Myocyte (in vitro differentiated cells): ENCODE results near the gene RASAL3. TPM values are rescaled to one million over a fixed set of nuclear protein-coding genes. Genes with fewer than 3 reads are reported as not detected.
"Not testable (repeated sequence)": the region's sequence is repeated elsewhere in the genome, so short reads cannot be mapped to it uniquely, and the experiment has no call there.

Source experiments
- DNase-seq: peaks from one replicate; pipeline ENCODE4 v3.0.0-alpha.2; 2012; ENCODE audit warnings: low read depth
- polyA plus RNA-seq: library from polyadenylated mRNA; unstranded; fragments of >200 nt; gene quantifications from one replicate; pipeline ENCODE4 v1.2.1, GENCODE V29; 2012; ENCODE audit warnings: missing spikeins
- total RNA-seq: library from RNA; depleted of rRNA; stranded (reverse); fragments of >200 nt; gene quantifications from 2 replicates; pipeline ENCODE4 v1.2.3, GENCODE V29; 2014

The RASAL3 gene
- not detected in 2 replicates for total RNA-seq
- polyA plus RNA-seq = 0.06 TPM

GRCh38 chr19:15464394-15465385 is at the start of gene RASAL3:
RASAL3 (minus strand) TSS chr19:15464544; CDS start chr19:15464358, 186 bp downstream.
- no peak for DNase-seq

DNA sequence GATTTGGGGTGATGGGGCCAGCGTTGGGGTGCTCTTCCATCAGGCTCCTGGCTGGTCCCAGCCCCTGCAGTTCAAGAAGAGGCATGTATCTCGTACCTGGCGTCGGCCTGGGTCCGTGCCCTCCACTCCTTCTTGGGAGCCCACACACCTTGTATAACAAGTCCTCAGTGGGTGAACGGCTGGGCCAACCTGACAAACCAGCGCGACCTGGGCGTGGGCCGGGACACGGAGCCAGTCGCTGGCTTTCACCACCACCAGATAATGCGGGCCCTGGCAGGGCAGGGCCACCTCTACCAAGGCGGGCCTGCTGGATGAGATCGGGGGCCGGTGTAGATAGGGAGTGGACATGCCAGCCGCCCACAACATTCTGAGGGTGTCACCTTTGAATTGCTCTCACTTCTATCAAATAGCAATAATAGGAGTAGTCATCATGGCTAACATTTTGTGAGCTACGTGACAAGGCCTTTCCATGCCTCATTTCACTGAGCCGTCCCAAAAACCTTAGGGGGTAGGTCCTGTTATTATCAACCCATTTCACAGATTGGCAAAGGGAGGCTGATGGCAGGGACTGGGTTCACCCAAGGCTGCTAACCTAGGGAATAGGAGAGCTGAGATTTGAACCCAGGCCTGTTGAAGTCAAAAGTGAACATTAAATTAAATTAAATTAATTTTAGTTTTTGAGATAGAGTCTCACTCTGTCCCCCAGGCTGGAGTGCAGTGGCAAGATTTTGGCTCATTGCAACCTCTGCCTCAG is 47.5 kb upstream of the RASAL3 start:
- no peak for DNase-seq

GRCh38 chr19:15508035-15508710 is 43.8 kb upstream of the RASAL3 start, which contains the start of gene CYP4F22:
CYP4F22 (plus strand) TSS chr19:15508525; CDS start chr19:15525337, 16,812 bp downstream.
- no peak for DNase-seq

- DNase-seq = no peak
Measured at GRCh38 chr19:15507068-15508034, 43.0 kb upstream of the RASAL3 start.

- no peak for DNase-seq
Measured at GRCh38 chr19:15506074-15506571, 41.8 kb upstream of the RASAL3 start.

- no peak for DNase-seq
Measured at GRCh38 chr19:15502264-15502663, 37.9 kb upstream of the RASAL3 start.

DNA sequence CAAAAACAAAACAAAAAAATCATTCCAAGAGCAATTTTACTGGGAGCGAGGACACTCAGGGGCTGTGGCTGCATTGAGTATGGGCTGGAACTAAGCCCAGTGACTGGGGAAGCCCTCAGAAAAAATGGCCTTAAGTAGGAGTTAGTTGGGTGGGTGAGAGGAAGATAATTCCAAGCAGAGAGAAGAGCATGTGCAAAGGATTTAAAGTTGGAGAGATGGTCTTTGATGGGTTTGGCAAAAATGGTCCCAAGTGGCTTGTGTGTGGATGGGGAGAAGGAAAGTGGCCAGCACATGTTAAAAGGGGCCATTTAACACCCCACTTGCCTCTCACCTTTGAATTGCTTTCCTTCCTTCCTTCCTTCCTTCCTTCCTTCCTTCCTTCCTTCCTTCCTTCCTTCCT is 37.3 kb upstream of the RASAL3 start:
- no peak for DNase-seq

DNA sequence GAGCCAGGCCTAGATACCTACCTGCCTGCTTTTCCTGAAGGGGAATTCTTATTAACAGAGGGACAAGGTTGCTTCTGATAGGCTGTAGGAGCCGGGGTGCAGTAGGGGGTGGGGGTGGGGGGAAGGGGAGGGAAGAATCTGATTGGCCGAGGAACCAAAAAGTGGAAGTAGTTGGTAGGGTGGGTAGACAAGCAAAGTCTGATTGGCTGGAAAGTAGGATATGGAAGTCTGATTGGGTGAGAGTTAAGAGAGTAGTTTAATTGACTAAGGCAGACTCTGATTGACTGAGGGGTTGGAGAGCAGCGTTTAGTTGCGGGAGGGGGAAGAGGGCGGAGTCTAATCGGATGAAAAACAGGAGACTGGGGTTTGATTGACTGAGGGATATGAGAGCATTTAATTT is 34.6 kb upstream of the RASAL3 start:
- no peak for DNase-seq

DNA sequence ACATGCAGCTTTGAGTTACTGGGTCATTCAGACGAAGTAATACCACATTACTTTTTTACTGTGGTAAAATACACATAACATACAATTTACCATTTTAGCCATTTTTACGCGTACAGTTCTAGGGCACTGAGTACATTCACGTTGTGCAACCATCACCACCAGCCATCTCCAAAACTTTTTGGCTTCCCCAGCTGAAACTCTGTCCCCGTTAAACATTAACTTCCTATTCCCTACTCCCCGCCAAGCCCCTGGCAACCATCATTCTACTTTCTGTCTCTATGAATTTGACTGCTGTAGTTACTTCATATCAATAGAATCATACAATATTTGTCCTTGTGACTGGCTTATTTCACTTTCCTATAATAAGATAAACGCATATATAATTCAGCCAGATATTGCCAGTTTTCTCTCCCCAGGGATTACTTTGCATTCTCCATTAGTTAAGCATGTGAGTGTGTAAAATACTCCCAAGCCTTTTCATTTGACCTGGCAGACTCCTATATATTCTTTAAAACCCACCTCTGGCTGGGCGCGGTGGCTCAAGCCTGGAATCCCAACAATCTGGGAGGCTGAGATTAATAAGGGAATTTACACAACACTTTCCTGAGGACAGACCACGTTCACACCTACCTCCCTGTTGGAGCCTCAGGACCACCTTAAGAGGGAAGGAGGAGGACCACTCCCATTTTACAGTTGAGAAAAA is 34.0 kb upstream of the RASAL3 start:
- no peak for DNase-seq

GRCh38 chr19:15495151-15495550 is 30.8 kb upstream of the RASAL3 start:
- no peak for DNase-seq

GRCh38 chr19:15488489-15489226 is 24.3 kb upstream of the RASAL3 start:
- no peak for DNase-seq

GRCh38 chr19:15487038-15487437 is 22.7 kb upstream of the RASAL3 start:
- DNase-seq = no peak

GRCh38 chr19:15485768-15486167 is 21.4 kb upstream of the RASAL3 start:
- DNase-seq = not testable (repeated sequence)

- not testable (repeated sequence) for DNase-seq
Measured at GRCh38 chr19:15480996-15481395, 16.7 kb upstream of the RASAL3 start.

DNA sequence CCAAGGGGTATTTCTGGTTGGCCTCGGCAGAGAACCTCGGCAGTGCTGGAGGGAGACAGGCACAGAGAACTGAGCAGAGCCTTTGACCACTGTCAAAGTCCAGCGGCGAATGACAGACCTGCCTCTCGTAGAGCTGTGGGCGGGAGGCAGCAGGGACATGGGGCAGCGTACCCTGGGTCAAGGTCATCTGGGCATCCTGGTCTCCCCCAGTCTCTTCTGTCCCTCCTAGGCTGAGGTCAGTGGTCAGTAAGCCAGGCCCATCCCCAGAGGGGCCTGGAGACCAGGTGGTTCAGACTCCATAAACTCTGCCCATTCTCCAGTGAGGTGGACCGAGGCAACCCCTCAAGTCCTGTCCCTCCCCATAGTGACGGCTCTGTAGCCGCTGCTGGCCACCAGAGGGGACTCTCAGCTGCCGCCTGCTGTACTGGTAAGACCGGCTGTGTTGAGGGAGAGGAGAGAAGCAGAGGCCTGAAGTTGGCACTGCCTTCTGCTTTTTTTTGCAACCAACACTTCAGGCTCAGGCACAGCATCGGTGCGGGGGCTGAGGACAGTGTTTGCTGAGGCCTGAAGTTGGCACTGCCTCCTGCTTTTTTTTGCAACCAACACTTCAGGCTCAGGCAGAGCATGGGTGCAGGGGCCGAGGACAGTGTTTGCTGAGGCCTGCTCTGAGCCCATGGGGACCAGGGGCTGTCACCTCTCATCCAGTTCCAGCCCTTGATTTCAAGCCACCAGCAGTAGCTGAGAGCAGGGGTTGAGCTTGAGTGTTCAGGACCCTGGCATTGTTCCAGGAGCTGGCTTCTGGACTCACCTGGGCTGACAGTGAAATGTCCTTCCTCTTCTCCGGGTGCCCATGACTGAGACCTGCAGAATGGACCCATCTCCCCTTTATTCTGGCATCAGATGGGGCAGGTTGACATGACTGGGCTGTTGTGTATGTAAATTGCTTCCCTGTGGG is 15.3 kb upstream of the RASAL3 start, which contains the start of gene PGLYRP2:
PGLYRP2 (minus strand) TSS at position 111 of the 955 bp plus-strand sequence. CDS start 130 bp downstream, outside the sequence.
- DNase-seq = peak; percentile 14

DNA sequence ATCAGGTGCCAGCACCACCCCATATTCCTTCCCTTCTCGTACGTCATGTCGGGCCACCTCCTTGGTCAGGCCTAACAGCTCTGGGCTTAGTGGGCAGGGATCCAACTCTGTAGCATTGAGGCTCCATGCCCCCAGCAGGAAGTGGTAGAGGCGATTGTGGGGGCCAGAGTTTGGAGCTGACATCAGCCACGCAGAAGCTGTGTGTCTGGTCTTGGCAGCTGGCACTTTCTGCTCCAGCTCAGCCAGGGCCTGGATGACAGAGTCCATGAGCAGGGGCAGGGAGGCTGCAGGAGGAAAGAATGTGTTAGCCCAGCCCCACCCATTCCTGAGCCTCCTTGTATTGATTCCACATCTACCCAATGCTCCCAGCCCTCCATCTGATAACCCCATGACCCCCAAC is 12.0 kb upstream of the RASAL3 start:
- no peak for DNase-seq

- DNase-seq = no peak
Measured at GRCh38 chr19:15475611-15476010, 11.3 kb upstream of the RASAL3 start.
